NCI-H187 (cell line): ENCODE data around the gene MFSD6.
"Not testable (repeated sequence)": the region's sequence is repeated elsewhere in the genome, so short reads cannot be mapped to it uniquely, and the experiment has no call there.

Experiments used
- DNase-seq, 2 experiments: peaks; one replicate each; lab custom pipeline; 2025; lab: John Stamatoyannopoulos, UW

The MFSD6 gene

DNA sequence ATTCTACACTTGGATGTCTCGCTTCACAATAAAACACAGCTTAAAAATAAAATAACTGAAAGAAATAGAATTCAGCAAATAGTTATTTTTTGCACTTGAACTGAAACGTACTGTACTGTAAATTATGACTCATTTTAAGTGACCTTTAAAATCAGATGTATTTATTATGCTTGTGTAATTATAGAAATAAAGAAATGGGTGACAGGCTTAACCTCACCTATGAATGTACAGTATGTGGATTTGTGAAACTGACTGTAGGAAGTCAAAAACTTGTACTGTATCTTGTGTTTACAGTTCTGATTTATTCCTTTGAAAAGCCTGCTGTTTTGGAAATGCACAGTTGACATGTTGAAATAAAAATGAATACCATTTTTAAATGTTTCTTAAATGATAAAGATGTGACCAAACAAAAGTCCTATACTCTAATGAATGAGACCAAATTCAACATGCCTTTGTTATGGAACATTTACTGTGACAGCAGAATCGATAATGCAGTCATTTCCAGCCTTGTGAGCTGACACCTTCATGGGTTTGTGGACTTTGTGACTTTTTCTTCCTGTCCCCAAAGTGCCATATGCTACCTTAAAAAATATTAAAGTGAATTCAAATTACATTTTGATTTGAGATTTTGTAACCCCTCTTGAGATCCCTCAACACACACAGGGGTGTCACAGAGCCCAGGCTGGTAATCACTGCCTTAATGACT, 93.7 kb downstream of the MFSD6 start:
- no peak for DNase-seq

DNA sequence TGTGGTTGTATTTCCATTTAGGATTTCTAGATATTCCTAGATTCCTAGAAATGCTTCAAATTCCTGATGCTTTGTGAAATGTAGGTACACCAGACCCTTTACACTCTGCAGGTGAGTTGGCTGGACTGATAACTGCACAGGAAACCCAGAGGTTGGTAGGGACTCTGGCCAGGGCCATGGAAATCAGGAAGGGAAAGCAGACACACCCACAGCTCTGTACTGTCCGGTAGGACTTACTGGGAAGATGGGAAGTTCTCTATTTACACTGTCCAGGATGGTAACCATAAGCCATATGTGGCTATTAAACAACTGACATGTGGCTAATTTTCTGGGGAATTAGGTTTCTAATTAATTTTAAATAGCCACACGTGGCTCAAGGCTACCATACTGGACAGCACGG, 94.9 kb downstream of the MFSD6 start:
- no peak for DNase-seq

DNA sequence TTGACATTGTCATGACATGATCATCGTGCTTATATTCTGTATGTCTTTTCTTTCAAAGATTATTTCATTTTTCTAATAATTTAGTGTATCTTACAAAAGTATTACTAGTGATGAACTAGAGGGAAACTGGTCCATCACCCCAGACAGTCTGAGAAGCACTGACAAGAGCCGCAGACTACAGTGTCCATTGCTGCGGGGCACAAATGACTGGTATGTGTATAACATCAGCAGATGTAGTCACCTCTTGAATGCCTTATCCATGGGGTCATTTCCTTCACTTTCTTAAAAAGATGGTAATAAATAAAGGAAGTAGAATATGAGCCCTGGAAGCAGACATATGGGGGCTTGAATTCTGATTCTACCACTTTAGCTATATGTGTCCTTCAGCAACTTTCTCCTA, 96.8 kb downstream of the MFSD6 start:
- DNase-seq = no peak

DNA sequence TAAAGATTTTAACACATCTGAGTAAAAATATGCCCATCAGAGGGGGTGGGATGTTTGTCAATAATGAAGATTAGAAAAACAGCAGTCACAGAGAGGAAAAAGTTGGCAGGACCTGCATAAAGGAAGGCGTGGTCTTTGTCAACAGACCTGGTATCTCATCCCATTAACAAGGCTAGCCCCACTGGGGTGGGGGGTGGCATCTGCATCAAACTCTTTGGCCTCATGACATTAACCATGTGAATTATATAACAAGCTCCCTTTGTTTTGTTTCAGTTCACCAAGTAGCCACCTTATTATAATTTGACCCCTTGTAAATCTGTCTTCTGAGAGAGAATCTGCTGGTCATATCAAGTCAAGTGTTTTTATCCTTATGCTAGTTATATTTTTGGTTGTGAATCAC, 97.5 kb downstream of the MFSD6 start:
- no peak for DNase-seq

DNA sequence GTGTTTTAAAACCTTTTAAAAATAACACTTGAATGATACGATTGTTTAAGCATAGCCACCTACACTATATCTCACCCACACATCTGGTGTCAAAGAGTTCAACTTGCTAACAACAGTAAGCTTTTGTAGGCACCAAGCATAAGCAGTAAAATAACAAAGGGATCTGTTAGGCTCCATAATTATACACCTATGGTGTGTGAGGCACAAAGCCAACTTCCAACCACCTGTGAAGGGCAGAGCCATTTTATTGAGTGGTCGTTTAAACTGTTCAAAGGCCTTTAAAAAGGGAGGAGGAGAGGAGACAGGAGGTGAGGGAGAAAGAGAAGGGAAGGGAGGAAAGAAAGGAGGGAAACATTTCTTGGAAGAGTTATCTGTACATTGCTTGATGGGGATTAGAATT, 98.5 kb downstream of the MFSD6 start:
- no peak for DNase-seq

DNA sequence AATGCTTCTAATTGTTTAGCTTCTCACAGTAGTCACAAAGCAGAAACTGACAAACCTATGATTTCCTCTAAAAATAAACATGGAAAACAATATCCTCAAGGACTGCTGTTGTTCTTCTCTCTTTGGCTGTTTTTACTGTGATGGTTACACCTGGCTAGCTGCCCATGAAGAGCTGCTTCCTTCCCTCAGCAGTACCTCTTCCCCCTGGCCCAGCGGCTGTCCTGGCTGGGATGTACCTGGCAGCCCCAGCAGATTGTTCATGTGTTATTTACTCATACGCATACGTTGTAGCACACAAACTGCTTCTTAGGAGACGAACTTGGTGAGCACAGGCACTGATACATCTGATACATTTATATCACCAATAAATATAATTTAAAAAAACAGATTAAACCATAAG, 99.0 kb downstream of the MFSD6 start:
- DNase-seq = no peak

DNA sequence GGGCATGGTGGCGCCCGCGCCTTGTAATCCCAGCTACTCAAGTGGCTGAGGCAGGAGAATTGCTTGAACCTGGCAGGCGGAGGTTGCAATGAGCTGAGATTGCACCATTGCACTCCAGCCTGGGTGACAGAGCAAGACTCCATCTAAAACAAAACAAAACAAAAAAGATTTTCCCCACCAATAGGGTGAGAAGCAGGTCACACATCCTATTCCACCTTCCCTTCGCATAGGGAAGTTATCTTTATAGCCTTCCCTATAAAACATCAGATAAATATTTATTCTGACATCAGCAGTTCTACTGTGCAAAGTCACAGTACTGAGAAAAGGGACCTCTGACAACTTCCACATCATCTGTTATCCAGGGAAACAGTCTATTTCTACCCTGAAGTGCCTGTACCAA, 101.7 kb downstream of the MFSD6 start:
- DNase-seq = not testable (repeated sequence)

DNA sequence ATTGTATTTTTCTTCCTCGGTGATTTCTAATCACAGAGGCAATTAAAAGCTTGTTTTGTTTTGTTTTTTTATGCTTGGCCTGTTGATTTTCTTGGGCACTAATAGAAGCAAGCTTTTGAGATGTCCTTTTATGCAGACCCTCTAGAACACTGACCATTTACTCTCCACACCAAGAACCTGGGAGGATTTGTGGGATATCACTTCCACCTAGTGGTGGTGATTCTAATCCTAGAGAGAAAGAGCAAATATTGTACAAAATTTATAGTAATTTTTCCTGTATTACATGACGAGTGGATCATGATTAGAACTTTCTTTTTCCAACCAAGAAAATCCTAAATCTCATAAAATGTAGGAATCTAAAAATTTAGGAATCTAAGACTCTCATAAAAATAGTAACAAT, 102.9 kb downstream of the MFSD6 start:
- DNase-seq = no peak

DNA sequence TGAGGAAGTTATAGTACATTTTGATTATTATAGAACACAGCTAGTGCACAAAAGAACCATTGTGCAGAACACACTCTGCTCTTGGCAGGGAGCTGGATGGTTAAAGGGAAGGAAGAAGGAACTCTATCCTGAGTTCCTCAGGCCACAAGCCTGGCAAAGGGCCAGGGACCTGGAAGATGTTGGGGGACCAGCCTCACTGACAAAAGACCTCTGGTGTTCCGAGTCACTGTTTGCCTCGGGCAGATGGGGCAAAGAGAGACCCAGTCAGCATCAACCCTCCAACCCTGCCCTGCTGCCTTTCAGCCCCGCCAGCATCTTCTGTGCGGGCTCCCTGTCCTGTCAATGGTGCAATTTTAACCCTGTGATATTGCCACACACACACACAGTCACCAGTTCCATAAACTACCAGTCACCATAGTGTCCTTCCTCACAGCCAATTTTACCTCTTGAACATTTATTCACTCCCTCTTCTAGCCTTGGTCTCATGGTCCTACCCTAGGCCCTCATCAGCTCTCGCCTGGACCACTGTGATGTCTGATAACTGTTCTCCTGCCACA, 104.5 kb downstream of the MFSD6 start:
- DNase-seq = no peak

DNA sequence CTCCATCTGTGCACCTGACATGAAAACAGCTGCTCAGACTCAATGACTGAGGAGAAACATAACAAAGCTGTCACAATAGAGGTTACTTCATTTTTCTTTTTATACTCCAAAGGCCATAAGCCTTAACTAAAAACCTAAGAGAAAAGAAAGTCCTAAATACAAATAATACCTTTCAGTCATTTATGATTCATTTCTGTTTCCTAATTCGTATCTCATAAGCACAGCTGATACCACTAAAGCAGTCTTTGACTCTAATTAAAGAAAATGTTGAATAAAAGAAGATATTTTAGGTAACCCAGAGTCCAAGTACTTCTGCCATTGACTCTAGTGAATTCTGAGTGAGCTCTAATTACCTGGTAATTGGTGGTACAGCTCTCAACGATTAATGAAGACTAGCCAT, 105.7 kb downstream of the MFSD6 start:
- DNase-seq = no peak

DNA sequence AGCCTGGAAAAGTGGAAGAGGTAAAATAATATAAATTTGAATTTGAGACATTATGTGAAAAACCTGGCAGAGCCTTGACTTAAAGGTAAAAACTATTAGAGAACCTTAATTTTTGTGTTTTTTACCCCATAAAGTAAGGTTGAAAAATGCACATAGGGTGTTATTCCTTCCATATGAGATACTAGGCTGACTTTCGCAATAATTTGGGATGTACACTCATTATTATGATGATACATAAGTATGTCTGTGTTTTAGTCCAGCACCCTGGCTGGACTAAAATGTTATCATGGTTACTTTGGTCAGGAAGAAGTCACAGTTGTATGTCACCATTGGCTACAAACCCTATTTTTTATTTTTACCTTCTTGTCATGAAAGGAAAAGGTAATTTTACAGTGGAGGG, 106.5 kb downstream of the MFSD6 start:
- DNase-seq = no peak

DNA sequence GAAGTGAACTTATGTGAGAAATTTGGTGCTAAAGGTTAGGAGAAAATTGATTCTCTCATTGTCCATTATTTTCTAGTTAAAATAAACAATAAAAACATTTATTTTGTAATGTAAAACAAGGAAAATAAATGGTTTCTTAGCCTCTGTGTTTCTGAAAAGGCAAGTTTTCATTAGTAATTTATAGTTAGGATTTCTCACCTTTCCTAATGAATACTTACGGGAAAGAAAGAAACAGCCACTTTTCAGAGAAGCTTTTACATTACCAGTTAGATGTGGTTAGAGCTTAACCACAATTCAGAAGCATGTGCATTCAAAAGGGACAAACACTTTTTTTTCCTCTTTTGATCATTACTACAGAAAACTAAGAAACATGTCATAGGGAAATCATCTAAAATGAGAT, 107.5 kb downstream of the MFSD6 start:
- no peak for DNase-seq

DNA sequence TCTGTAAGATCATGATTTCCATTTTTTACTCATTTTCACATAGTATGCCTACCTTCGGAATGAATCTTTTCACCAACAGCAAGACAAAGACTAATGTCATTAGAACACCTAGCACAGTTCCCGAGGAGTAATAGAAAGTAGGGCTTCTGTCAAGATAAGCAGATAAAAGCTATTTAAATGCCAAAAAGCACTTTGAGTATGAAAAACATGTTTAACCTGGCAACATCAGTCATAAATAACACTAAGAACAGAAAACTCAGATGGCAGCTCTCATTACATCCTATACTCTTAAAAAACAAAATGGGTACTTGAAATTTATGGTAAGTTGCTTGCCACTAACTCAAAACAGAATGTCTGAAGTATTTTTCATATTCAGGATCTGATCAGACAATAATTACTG, 109.3 kb downstream of the MFSD6 start:
- no peak for DNase-seq

DNA sequence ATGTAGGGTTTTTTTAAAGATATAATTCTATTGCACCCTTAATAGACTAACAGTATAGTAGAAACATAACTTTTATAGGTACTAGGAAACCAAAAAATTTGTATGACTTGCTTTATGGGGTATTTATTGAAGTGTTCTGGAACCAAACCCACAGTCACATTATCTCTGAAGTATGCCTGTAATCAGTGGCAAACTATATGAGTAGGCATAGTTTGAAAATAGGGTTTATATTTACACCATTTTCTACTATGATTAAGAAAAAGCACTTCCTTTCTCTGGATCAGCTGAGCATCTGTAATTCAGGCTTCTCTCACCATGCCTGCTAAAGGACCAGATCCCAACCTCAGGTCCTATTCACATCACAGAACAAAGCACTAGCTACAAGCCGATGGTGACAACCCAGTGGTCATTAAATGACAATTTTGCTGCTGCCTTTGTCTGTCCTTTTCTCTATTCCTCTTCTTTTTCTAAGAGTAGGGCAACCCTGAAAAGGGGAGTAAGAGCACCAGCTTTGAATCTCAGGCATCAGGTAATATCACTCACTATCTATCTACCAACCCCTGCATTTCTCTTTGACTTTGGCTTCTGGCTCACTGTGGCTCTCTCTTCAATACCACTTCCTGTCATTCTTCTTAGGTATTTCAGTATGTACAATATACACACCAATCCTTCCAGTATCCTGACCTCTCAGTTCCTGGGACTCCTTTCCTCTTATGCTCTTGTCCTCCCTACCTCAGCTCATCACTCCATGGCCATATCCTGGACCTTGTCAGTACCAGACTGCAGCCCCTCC, 112.0 kb downstream of the MFSD6 start:
- DNase-seq = no peak

DNA sequence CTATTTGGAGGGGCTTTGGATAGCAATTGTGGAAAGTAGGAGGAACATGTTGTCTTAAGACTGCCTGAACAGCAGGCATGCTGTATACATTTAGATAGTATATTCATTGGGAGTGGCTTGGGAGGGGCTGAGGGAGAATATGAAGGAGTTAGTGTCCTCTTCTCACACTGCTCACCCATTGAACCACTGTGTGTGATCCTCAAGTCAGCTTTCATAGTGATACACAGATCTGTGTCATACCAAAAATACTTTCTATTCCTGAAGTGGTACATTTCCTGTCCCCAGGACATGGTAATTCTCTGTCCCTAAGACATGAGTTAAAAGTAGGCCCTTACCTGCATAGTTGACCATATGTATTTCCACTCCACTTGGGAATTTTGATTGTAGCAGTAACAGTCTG, 116.8 kb downstream of the MFSD6 start:
- DNase-seq = no peak

DNA sequence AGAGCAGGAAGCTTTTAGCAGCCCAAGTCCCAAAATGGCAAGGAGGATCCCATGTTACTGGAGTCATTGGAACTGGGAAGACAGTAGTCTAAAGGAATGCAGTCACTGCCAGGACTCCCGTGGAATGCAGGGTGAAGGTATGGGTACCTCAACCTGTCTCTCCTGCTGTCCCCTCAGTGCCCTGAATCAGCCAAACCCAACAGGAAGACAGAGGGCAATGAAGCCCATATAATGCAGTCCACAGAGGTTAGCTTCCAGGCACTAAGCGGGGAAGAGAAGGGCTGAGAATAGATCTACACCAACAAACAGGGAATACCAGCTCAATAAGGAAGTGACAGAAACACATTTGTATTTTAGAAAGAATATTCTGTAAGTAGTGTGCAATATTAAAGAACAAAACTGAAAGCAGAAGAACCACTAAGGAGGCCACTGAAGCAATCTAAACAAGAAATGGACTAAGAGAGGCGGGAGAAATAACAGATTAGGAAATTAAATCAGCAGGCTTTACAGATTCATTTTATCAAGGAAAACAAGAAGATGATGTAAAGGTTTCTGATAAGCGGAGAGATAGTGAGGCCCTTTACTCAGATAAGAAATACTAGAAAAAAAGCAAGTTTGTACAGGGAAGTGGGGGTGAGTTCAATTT, 118.1 kb downstream of the MFSD6 start:
- no peak for DNase-seq

DNA sequence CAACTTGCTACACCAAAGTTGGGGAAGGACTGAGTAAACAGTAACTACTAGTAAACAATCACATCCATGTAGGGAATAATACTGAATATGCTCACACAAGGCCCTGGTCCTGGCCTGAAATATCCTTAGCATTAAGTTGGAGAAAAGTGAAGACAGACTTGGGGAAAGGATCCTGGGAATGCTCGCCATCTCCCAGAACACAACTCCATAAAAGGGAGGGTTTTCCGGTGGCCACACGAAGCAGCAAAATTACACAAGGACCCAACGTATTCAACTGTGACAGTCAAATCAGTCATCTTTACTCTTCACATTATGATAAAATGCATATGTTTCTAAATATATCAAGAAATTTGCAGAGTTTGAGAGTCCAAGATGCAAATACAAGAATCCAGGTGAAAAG, 119.1 kb downstream of the MFSD6 start:
- no peak for DNase-seq

DNA sequence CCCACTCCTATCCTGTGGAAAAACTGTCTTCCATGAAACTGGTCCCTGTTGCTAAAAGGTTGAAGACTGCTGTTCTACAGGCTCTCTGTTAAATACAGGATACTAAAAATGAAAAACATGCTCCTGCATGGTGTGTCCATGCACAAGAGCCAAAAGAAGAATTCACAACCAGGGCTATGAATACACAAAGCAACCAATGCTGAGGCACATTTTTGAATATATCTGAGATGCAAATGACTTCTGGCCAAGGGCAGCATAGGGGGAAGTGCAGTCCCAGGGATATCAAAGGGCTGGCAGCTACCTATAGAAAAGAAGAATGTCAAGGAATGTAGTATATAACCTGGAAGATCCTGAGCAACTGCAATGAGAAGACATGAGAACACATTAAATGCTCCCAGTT, 119.8 kb downstream of the MFSD6 start:
- DNase-seq = no peak

DNA sequence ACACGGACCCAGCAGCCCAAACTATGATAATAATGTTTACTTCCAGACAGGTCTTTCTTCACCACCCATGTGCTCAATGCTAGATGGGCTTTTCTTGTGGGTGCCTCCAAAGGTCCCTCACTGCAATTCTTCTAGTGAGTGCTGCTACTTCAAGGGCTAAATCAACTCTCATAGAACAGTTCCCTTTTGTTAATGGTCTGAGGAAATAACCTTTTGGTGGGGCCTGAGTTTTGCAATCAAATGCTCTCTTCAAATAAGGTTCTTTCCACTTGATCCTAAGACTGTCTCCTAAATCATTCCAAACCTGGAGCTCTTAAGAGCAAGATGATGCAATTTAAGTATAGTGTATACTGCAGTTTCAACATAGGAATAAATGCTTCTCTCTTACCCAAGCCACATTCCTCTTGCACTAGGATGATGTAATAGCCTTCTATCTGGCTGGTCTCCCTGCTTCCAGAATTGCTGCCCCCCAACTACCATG, 120.4 kb downstream of the MFSD6 start:
- DNase-seq = no peak

DNA sequence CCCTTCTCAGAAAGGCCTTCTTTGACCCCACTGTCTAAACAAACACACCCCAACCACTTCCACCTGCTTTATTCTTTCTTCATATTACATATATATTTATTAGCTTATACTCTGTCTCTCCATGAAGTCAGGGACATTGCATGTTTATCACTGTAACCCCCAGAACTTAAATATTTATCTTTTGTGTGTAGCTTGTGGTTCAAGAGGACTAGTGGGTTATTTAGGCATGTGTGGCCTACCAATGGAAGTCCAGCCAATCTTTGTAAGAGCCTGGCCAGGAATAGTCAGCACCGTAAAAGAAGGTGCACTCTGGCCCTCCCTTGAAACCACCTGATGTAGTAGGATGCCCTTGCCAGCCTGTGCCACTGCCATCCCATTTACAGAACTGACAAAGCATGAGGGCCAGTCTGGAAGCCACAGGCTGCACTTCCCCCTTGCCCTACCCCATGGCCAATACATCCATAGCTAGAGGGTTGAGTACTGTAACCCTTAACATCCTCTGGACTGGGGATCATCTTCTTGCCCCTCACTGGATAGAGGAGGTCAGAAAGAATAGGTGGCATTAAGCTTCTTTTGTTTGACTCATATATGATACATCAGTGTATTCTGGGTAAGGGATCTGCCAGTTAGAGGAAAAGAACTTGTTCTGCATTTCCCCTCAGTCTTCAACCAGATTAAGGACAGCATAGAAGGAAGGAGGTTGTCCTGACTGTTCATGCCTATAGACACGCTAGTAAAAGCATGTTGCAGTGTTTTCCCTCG, 121.5 kb downstream of the MFSD6 start:
- DNase-seq = no peak

DNA sequence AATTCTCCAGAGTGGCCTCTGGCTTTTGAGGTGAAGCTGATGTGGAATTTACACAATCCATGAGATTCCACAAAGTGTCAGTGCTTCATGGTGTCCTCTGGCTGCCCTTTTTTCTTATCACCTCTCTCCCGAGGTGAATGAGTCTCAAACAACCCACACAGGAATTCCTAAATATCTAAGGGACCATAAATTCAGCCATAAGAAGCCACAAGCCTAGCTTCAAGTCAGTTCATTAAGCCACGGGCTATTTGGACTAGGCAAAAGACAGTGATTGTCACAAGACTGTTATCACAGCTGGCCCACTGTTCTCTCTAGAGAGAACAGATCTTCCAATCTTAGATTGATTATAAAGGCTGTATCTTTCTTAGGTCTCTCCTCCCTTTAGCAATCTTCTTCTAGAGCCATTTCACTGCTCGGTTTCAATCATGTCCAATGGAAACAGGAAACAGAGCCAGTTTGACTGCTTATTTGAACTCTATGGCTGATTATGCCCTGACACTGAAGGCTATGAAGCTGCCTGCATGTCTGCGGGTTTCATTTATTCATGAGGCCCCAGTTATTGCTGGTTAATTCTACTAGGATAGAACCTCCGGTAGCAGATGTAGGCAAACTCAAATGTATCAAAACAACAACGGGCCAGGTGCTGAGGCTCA, 122.2 kb downstream of the MFSD6 start:
- DNase-seq = no peak

DNA sequence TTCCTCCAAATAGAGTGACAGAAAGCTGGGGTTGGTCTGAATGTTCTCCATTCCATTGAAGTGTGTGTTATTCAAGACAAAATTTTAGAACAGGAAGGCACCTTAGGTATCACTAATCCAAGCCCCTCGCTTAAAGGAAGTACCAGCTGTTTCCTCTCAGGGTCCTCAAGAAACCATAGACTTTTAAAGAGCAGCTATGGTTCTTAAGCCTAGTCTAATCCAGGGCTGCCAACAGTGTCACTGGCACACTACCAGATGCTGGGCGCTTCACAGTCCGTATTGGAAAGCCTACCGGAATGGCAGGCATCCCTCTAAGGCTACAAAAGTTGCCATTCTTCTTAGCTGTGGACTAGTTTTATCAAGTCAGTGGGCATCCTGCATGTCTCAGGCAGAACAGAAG, 124.4 kb downstream of the MFSD6 start:
- no peak for DNase-seq
